Fibroblast of pulmonary artery (primary cell): ENCODE measurements around the gene ST8SIA5.

Experiments
- DNase-seq: peaks from one replicate; pipeline ENCODE4 v3.0.0-alpha.2; 2010; ENCODE audit warnings: low read depth
- H3K4me3 ChIP-seq: replicated peaks from 2 replicates; pipeline ENCODE4 v1.5.1; 2011; ENCODE audit warnings: low read depth, mild to moderate bottlenecking, control low read depth, low read length, moderate library complexity
- CTCF ChIP-seq: IDR thresholded peaks from 2 replicates; pipeline ENCODE4 v1.5.1; 2011; ENCODE audit warnings: mild to moderate bottlenecking, control low read depth, low read length, inconsistent platforms; ENCODE audit errors: missing control alignments

The ST8SIA5 gene

GRCh38 chr18:46676182-46676835 is 80.5 kb downstream of the ST8SIA5 start:
- DNase-seq: no peak
- no peak for TF ChIP-seq CTCF
- H3K4me3 ChIP-seq: no peak overlapping the region

- DNase-seq: no peak
- no peak for TF ChIP-seq CTCF
- H3K4me3 ChIP-seq: no peak overlapping the region
Observed at GRCh38 chr18:46675112-46675511, 81.7 kb downstream of the ST8SIA5 start.

GRCh38 chr18:46672062-46672970 is 84.5 kb downstream of the ST8SIA5 start:
- TF ChIP-seq CTCF: no peak
- DNase-seq: no peak
- no peak overlapping the region for H3K4me3 ChIP-seq

- H3K4me3 ChIP-seq: no peak overlapping the region
- no peak for DNase-seq
- no peak for TF ChIP-seq CTCF
Observed at GRCh38 chr18:46668694-46669093, 88.2 kb downstream of the ST8SIA5 start.

- TF ChIP-seq CTCF: no peak
- no peak for DNase-seq
- H3K4me3 ChIP-seq: no peak overlapping the region
Observed at GRCh38 chr18:46668135-46668534, 88.7 kb downstream of the ST8SIA5 start.

- no peak overlapping the region for H3K4me3 ChIP-seq
- TF ChIP-seq CTCF: no peak
- no peak for DNase-seq
Observed at GRCh38 chr18:46663539-46663938, 93.3 kb downstream of the ST8SIA5 start.
